Measurements from ENCODE around the gene GPR132.

DNA sequence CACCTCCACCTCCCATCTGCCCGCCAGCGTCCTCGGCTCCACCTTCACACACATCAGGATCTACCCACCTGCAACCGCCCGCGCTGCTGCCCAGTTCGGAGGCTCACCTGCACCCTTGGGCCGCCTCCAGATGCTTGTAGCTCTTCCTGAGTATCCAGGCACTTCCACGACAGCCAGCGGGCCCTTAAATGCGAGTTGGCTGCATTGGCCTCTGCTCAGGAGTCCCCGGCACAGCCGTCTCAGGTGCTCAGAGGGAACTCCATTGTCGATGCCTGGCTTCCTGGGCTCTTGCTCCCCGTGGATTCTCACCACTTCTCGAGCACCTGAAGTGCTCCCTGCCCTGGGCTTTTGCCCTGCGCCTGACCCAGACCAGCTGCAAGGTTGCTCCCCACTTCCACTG is 22.4 kb downstream of the GPR132 start:
- TF ChIP-seq, protein P1, sequence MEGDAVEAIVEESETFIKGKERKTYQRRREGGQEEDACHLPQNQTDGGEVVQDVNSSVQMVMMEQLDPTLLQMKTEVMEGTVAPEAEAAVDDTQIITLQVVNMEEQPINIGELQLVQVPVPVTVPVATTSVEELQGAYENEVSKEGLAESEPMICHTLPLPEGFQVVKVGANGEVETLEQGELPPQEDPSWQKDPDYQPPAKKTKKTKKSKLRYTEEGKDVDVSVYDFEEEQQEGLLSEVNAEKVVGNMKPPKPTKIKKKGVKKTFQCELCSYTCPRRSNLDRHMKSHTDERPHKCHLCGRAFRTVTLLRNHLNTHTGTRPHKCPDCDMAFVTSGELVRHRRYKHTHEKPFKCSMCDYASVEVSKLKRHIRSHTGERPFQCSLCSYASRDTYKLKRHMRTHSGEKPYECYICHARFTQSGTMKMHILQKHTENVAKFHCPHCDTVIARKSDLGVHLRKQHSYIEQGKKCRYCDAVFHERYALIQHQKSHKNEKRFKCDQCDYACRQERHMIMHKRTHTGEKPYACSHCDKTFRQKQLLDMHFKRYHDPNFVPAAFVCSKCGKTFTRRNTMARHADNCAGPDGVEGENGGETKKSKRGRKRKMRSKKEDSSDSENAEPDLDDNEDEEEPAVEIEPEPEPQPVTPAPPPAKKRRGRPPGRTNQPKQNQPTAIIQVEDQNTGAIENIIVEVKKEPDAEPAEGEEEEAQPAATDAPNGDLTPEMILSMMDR (IDR thresholded peaks at IDR 0.05): no peak
- no peak for TF ChIP-seq POLR2A (IDR thresholded peaks at IDR 0.05)
